HT1080 (cell line): ENCODE data around the gene SMPDL3B. TPM values are rescaled to one million over a fixed set of nuclear protein-coding genes. Genes with fewer than 3 reads are reported as not detected.
A peak's percentile ranks its signal among the peaks of the same experiment; 100 is the strongest.
"Not testable (repeated sequence)": the region's sequence is repeated elsewhere in the genome, so short reads cannot be mapped to it uniquely, and the experiment has no call there.

ENCODE experiments used
- DNase-seq: peaks from one replicate; pipeline ENCODE4 v3.0.0-alpha.2; 2015; ENCODE audit warnings: low read depth
- total RNA-seq: library from RNA; depleted of rRNA; stranded (reverse); fragments of >200 nt; shearing (Covaris generic); gene quantifications from 2 replicates; pipeline ENCODE4 v1.2.3, GENCODE V29; 2014

Gene SMPDL3B
- total RNA-seq, 1 experiment from 2014 or later, result 0.34 TPM

DNA sequence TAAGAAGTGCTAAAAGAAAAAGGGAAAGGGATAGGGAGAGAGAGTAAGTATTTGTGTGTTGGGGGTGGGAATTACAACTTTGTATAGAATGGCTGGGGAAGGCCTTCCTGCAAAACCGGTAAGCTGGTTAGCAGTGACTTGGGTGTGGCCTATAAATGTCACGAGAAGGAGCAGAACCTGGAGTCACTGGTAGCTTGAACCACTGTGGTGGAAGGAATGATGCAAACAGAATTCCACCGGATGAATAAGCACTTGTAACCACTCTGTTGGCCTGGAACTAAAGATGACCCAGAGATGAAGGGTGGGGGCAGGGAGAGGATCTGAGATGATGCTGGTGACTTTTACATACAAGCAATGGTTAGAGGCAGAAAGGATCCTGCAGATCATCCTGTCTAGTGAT lies 33.9 kb downstream of the SMPDL3B start:
- DNase-seq, result peak; percentile 88

DNA sequence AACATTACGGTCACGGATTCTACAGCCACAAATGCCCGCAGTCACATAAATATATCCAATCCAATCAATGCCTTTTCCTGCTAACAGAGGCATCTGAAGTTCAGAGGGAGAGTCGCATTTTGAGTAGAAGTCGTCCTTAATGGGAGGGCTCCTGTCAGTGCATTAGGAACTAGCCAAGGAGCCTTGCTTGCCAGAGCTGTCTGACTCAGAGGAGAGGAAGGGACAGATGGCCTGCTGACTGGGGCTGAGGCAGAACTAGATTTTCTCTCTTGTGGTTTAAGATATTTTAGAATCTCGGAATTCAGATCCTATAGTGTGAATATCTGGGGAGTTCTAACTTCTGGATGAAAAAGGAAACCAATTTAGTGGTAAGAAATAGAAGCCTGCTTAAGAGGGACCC lies 35.6 kb downstream of the SMPDL3B start:
- peak; percentile 59 for DNase-seq

DNA sequence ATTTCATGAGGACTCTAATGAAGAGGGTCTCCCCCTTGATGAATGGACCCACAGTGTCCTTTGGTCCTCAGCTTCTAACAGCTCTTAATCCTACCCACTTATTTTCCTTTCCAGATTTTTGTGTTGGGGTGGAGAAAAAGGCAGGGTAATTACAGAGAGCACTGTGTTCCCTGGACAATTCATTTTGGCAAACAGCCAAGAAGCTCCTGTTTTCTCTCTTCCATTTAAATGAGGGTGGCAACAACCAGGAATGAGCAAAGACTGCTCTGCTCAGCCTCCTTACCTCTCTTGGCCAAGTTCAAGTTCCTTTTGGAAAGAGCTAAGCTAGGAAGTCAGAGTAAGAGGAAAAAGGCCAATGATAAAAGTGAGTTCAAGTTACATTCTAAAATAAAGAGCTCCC lies 36.9 kb downstream of the SMPDL3B start:
- DNase-seq, result no peak

DNA sequence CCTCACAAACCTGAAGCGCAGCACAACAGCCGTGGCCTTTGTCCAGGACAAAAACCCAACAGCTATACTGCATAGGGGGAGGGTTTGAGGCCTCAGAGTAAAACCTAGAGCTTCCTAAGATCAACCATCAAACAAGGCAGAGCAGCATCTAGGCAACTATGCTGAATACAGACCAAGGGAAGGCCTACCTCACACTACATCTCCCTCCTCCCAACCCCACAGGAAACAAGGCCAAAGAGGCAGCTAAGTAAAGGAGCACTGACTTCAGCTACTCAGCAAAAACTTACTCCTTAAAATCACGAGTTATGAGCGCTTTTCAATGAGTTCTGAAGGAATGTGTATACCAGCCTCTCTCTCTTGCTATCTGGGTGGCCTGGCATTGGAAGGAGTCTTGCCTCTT lies 37.3 kb downstream of the SMPDL3B start:
- DNase-seq, result no peak

DNA sequence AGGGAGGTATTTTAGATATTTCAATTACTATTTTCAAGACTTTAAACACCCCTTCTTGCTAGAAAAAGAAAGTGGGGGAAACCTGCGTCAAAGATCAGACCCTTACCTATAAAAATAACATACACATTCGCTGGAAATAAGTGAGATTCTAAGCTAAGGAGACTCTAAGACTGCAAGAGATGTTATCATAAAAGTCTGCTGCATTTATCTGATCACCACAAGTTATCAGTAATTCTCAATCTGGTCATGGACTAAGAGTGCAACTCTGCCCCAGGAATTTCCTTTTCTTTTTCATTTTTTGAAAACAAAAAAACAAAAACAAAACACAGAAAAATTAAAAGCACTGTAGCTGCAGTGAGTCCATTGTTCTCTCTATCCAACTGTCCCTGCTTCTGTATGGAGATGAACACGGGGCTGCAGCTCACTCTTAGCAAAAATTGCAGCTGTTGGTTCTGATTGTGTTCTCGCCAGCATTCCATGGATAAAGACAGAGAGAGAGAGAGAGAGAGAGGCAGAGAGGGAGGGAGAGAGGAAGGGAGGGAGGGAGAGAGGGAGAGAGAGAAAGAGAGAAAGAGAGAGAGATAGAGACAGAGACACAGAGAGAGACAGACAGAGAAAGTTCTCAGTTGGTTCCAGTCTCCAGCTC lies 39.1 kb downstream of the SMPDL3B start:
- DNase-seq, result no peak

DNA sequence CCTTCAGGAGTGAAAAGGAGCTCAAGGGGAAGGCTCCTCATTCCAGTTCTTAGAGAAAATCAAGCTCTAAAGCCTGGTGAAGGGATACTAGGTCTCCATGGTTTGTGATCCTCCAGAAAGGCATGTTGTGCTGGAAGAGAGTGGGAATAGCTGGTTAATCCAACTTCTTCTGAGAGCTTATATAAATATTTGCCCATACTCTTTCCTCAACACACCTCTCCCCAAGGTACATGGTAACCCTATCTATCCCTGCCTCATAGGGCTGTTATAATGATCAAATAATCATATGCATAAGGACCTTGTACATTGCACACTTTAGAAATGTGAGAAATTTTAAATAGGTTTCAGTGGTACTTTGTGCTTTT lies 39.6 kb downstream of the SMPDL3B start:
- no peak for DNase-seq

DNA sequence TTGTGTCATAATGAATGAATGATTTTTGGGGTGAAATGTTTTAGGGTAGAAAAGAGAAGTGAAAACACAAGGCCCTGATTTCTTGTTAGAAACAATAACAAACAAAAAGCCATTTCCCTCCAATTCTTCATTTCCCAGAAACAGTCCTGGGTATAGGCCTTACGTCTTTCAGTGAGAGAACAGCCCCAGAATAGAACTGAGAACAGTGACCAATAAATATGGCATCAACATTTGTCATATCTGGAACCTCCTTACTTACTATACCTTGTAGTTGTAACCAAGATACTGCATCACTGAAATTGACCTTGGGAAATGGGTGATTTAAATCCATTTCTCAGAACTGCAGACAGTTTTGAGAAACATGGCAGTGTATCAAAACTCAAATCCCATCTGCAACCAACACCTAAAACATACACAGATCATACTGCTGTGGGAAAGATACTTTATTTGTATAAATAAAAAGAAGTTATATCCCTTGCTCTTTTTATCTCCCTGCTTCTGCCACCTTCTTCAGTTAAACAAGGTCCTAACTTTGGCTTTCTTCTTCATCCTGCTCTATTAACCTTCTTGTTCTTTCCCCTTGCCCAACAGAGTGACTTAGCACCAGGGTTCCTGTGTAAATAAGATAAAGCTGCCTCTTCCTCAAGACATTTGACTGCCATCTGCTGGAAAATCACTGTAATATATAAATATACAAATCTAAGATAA lies 44.5 kb downstream of the SMPDL3B start:
- peak; percentile 54 for DNase-seq

DNA sequence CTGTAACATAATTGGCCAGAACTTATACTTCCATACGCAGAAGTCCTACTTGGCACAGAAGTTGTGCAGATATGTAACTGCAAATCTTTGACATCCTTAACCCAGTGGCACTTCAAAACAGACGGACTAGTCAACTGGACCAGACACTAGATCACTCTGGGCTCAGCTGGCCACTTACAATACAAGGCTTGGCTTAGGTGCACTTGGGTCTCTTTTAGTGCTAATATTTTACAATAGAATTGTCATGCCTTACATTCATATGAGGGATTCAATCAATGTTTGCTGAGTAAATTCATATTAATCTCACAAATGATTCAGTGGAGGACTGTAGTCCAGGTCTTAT lies 45.0 kb downstream of the SMPDL3B start:
- no peak for DNase-seq

DNA sequence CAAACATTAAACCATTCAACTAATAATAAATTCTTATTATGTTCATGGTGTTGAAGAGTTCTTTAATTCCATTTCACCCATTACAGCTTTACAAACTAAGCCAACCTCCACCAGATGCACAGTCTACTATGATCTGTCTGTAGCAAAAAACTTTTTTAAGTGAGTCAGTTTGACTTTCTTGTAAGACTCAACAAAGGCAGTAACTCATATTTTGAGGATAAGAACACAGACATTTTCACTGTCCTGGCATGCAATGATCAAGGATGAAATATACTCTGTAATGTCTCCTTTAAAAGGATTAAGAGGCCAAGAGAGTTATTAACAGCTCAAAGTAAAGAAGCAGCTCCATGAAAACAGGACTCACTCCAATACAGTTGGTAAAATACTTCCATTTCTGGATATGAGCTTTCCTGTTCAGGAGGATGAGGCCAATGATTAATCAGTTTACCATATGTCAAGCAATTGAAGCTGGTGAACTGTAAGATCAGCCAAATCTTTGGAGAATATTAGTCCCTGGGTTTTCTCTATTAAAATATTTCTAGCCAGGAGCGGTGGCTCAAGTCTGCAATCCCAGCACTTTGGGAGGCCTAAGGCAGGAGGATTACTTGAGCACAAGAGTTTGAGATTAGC lies 45.5 kb downstream of the SMPDL3B start:
- no peak for DNase-seq

DNA sequence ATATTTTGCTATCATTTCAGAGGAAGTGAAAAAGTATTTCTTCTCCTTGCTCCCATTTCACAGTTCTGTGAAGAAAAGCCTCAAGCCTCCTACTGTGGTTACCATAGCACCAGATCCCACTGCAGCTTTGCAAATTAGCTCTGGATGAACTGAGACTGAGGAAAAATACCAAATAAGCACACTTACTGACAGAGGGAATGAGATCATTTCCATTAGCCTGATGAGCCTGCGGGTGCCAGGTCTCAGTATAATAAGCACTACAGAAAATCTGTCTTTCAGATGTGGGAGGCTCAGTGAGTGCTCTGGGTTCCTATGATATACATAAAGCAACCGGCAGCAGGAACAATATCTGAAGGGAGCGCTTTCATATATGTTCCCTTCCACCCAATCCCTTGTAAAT lies 46.3 kb downstream of the SMPDL3B start:
- no peak for DNase-seq

DNA sequence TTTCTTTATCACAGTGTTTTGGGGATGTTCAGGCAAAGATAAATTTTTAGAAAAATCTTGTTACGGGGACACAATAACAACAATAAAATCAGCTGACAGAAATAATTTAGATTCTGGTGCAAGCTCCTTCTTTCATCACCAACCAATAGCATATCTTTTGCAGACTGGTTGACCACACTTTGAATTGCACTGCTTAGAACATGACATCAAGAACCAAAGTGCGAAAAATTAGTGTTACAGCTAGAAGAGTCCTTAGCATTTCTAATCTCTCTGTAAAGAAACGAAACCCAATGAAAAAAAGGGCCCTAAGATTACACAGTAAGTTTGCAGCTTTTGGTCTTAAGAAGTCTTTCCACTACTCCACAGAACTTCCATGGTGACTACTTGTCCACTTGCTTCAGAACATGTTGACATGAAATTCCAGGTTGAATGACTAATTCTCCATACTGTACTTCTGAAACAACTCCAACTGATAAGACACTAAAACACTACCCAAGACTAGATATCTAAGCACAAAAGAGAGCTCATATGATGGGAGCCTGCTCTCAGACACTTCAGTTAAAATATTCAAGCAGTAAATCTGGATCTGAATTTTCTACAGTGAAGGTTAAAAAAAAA lies 56.2 kb downstream of the SMPDL3B start:
- DNase-seq, result no peak

DNA sequence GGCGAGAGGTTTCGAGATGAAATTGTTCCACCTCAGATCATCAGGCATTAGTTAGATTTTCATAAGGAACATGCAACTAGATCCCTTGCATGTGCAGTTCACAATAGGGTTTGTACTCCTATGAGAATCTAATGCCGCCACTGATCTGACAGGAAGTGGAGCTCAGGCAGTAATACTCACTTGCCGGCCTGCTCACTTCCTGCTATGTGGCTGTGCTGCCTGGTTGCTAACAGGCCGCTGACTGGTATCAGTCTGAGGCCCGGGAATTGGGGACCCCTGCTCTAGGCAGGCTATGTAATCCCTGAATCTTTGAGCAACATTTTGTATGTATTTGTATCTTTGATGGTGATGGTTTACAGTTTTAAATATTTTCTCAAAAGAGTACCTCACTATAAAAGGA lies 57.5 kb downstream of the SMPDL3B start:
- DNase-seq, result peak; percentile 21

DNA sequence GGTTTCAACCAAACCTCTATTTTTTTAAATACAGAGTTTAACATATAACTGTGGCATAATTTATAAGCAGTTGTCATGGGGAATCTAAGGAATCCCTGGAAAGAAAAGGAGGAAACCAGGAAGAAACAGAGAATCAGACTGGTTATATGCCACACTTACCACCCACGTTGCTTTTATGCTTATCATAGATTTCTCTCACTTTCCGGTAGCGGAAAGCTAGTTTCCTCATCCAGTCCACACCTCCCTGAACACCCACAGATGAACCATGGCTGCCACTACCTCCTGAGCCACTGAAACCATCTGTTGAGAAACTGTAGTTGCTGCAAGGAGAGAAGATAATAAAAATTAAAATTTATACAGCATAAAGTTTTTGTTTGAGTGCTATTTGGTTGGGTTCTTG lies 58.4 kb downstream of the SMPDL3B start:
- DNase-seq, result no peak

DNA sequence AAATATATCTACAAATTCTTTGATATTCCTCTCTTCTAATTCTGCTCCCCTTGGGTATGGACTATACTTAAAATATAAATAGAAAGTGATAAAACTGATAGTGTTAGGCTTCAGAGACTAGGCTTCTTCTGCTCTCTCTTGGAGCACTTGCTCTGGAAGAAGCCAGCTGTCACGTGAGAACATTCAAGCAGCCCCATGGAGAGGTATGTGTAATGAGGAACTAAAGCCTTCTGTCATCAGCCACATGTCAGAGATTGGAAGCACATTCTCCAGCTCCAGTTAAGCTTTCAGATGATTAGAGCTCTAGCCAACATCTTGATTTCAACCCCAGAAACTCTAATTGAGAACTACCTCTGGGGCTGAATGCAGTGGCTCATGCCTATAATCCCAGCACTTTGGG lies 59.3 kb downstream of the SMPDL3B start:
- DNase-seq, result no peak

DNA sequence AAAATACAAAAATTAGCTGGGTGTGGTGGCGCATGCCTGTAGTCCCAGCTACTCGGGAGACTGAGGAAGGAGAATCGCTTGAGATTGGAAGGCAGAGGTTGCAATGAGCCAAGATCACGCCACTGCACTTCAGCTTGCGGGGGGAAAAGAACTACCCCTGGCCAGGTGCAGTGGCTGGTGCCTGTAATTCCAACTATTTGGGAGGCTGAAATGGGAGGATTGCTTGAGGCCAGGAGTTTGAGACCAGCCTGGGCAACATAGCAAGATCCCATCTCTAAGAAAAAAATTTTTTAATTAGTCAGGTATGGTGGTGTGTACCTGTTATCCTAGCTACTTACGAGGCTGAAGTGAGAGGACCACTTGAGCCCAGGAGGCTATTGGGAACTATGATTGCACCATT lies 59.7 kb downstream of the SMPDL3B start:
- not testable (repeated sequence) for DNase-seq

DNA sequence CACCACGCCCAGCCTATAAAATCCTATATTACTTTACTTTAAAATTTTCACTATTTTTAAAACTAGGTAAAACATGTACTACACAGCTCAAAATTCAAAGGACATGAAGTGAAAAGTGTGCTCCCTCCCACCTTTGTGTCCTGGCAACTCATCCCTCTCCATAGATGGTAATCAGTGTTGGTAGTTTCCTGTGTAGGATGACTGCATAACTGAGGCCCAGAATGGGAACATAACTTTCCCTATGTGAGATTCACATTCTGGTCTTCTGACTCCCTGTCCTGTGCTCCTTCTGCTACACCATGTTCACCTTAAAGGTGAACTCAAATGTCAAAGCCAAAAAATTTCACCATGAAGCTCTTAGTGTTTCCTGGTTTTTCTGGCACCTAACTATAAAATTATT lies 64.3 kb downstream of the SMPDL3B start:
- no peak for DNase-seq

DNA sequence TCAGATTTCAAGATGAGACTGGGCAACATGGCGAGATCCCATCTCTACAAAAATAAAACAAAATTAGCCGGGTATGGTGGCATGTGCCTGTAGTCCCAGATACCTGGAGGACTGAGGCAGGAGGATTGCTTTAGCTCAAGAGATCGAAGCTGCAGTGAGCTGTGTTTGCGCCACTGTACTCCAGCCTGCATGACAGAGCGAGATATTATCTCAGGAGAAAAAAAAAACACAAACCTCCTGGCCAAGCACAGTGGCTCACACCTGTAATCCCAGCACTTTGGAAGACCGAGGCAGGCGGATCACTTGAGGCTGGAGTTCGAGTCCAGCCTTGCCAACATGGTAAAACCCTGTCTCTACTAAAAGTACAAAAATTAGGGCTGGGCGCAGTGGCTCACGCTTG lies 67.8 kb downstream of the SMPDL3B start:
- no peak for DNase-seq

DNA sequence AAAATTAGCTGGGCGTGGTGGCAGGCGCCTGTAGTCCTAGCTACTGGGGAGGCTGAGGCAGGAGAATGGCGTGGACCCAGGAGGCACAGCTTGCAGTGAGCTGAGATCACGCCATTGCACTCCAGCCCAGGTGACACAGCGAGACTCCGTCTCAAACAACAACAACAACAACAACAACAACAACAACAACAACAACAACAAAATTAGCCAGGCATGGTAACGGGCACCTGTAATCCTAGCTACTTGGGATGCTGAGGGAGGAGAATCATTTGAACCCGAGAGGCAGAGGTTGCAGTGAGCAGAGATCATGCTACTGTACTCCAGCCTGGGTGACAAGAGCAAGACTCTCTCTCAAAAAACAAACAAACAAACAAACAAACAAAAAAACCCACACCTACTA lies 68.3 kb downstream of the SMPDL3B start:
- not testable (repeated sequence) for DNase-seq
